Endothelial cell (in vitro differentiated cells): ENCODE data around the gene RABEP2. TPM values are rescaled to one million over a fixed set of nuclear protein-coding genes. Genes with fewer than 3 reads are reported as not detected.
"Not testable (repeated sequence)": the region's sequence is repeated elsewhere in the genome, so short reads cannot be mapped to it uniquely, and the experiment has no call there.

ENCODE experiments used
- DNase-seq: peaks from one replicate; pipeline ENCODE4 v3.0.0; 2021; ENCODE audit warnings: low spot score
- H3K27ac Mint-ChIP-seq: one replicate; pipeline ENCODE4 v1.8.0; 2021; ENCODE audit warnings: mixed read lengths, inconsistent platforms; ENCODE audit not compliant: unreplicated experiment
- H3K27me3 Mint-ChIP-seq: one replicate; pipeline ENCODE4 v1.8.0; 2021; ENCODE audit warnings: mild to moderate bottlenecking, moderate library complexity, mixed read lengths, inconsistent platforms; ENCODE audit not compliant: unreplicated experiment
- H3K36me3 Mint-ChIP-seq: one replicate; pipeline ENCODE4 v1.8.0; 2021; ENCODE audit warnings: mild to moderate bottlenecking, low read depth, mixed read lengths, inconsistent platforms; ENCODE audit not compliant: unreplicated experiment
- H3K4me1 Mint-ChIP-seq: one replicate; pipeline ENCODE4 v1.8.0; 2021; ENCODE audit warnings: mild to moderate bottlenecking, mixed read lengths, inconsistent platforms; ENCODE audit not compliant: unreplicated experiment
- H3K4me3 Mint-ChIP-seq: one replicate; pipeline ENCODE4 v1.8.0; 2021; ENCODE audit warnings: mild to moderate bottlenecking, mixed read lengths, inconsistent platforms; ENCODE audit not compliant: unreplicated experiment
- H3K9me3 Mint-ChIP-seq: one replicate; pipeline ENCODE4 v1.8.0; 2021; ENCODE audit warnings: mixed read lengths, inconsistent platforms; ENCODE audit not compliant: unreplicated experiment
- CTCF ChIP-seq: fragments of 200-600 bp; sonication (generic); IDR thresholded peaks from one replicate; pipeline ENCODE4 v1.5.0; 2021; ENCODE audit warnings: antibody characterized with exemption; ENCODE audit not compliant: unreplicated experiment
- total RNA-seq: library from RNA; stranded (reverse); fragmentation: NEBNext Ultra II Directional; extraction: Animal tissue kit (Norgen Biotek cat#: 25700); gene quantifications from one replicate; pipeline ENCODE4 v1.2.1, GENCODE V29; 2021; ENCODE audit not compliant: unreplicated experiment

The RABEP2 gene
- total RNA-seq, 1 donor from 2014 or later = 16.0 TPM

DNA sequence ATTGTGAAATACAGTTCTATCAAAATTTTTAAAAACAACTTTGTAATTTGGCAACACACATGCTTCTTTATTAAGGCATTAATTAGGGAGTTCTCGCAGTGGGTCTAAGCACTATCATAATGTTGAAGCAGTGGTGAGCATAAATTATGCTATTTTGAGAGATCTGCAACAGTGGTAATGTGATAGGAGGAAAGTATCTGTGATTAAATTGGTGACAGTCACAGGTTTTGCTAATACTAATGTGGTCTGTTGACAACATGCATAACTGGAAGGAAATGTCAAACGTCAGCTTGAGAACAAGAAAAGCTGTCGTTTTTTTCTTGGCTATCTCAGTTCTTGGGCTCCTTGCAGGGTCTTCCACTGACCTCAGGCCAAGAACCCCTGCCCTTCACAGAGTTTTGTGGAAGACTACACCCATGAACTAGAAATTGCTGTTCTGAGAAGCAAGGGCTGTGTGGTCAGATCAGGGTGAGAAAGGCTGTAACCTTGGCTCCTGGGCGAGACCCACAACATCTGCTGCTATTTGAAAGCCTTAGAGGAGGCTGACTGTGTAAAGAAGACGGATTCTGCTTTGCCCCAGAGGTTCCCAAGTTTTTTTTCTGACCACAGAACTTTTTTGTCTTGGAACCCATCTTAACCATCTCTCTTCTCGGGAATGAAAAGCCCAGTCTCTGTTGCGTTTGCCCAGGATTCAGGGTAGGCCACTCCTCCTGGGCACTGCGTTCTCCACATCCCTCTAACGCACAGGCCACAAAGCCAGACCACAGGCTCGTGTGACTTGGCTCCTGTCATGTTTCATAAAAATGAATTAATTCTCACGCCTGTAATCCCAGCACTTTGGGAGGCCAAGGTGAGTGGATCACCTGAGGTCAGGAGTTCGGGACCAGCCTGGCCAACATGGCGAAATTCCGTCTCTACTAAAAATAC is 32.8 kb downstream of the RABEP2 start:
- TF ChIP-seq CTCF = no peak
- Mint-ChIP-seq H3K27ac (no peak overlapping the region), H3K4me3 (no peak overlapping the region), H3K27me3 (peaks cover 3% of the 10 kb centered on the region), H3K9me3 (no peaks in the 10 kb centered on the region), H3K36me3 (no peaks in the 10 kb centered on the region), H3K4me1 (no peaks in the 10 kb centered on the region)
- DNase-seq = no peak

DNA sequence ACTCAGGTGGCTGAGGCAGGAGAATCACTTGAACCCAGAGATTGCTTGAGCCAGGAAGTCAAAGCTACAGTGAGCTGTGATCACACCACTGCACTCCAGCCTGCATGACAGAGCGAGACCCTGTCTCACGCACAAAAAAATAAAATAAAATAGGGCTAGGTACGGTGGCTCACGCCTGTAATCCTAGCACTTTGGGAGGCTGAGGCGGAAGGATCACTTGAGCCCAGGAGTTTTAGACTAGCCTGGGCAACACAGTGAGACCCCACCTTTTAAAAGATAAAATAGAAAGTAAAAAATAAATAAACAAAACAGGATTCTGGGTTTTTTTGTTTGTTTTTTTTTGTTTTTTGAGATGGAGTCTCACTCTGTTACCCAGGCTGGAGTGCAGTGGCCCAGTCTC is 34.7 kb downstream of the RABEP2 start:
- not testable (repeated sequence) for H3K36me3 Mint-ChIP-seq, H3K9me3 Mint-ChIP-seq, H3K4me3 Mint-ChIP-seq, DNase-seq, H3K4me1 Mint-ChIP-seq, H3K27ac Mint-ChIP-seq, H3K27me3 Mint-ChIP-seq

GRCh38 chr16:28886945-28887344 is 38.1 kb downstream of the RABEP2 start:
- peaks cover 8% of the 10 kb centered on the region for H3K27me3 Mint-ChIP-seq
- no peak overlapping the region for H3K4me3 Mint-ChIP-seq
- H3K36me3 Mint-ChIP-seq = no peaks in the 10 kb centered on the region
- TF ChIP-seq CTCF = no peak
- DNase-seq = no peak
- no peaks in the 10 kb centered on the region for H3K9me3 Mint-ChIP-seq
- H3K27ac Mint-ChIP-seq = no peak overlapping the region
- H3K4me1 Mint-ChIP-seq = peaks cover 8% of the 10 kb centered on the region

DNA sequence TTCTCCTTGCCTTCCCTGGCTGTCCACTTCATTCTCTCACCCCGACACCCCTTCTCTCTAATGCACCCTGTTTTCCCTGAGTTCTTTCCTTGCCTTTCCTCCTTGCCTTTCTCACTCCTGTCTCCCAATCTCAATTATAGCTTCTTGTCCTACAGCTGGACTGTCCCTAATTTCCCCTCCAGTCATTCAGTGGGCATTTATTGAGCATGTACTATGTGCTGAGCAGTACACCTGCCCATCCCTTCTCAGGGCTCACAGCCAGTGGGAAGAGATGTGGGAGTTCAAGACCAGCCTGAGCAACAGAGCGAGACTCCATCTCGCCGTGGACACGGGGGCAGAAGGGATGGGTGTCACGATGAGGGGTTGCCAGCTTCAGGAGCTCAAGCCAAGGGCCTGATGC is 41.0 kb downstream of the RABEP2 start:
- Mint-ChIP-seq H3K4me1 (peaks cover 19% of the 10 kb centered on the region), H3K27ac (no peak overlapping the region), H3K4me3 (no peak overlapping the region), H3K27me3 (peaks cover 15% of the 10 kb centered on the region), H3K36me3 (peaks cover 5% of the 10 kb centered on the region), H3K9me3 (no peaks in the 10 kb centered on the region)
- DNase-seq = no peak
- TF ChIP-seq CTCF = no peak

GRCh38 chr16:28883221-28883996 is 41.6 kb downstream of the RABEP2 start:
- no peak for TF ChIP-seq CTCF
- Mint-ChIP-seq H3K27me3 (peaks cover 15% of the 10 kb centered on the region), H3K4me1 (peaks cover 19% of the 10 kb centered on the region), H3K36me3 (peaks cover 5% of the 10 kb centered on the region), H3K27ac (no peak overlapping the region), H3K9me3 (no peaks in the 10 kb centered on the region), H3K4me3 (no peak overlapping the region)
- DNase-seq = no peak
